Breast epithelium (tissue), 3 donors: ENCODE data around the gene PRR3.

Experiments used
- POLR2AphosphoS5 ChIP-seq, 3 donors: sonication (generic); formaldehyde crosslinking; IDR thresholded peaks; one replicate each; pipeline ENCODE4 v1.6.1; 2017; ENCODE audit warnings: antibody characterized with exemption in 3 of 3
- TF ChIP-seq, protein P1 (sequence below), 3 donors: fragments of 450-650 bp; IDR thresholded peaks; one replicate each; pipeline ENCODE4 v1.5.1; 2016 to 2017; ENCODE audit warnings: antibody characterized with exemption in 3 of 3, mild to moderate bottlenecking in 3 of 3, moderate library complexity in 3 of 3

DNA sequence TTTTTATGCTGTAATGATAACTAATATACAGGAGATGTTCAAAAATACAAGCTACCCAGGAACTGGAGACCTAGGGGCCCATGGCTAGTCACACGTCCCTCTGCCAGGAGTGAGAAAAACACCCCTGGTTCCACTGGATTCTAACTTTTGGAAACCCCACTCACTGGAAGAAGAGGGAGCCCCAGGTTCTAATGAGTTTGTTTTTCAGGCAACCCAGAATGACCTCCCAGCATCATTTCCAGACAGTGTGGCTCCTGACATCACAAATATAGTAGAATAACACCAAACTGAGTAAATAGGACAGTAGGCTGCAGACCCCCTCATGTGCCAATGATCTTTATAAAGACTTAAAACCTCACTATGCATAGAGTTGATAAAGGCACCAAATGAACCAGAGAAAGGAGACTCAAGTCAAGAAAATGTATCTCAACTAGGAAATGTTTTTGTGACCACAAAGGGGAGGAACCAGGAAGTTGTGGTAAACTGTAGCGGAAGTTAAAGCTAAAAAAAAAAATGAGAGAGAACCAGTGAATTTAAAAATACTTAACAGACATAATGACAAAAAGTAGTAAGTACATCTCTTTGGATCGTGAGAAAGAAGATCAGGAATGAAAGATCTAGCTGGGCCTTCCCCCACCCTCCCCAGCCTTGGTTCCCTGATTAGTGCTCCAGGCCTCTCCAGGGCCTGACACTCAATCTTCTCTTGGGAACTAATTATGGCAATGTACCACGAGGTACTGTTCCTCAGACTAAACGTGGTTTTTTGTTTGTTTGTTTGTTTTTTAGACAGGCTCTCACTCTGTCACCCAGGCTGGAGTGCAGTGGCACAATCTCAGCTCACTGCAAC lies 48.0 kb upstream of the PRR3 start:
- TF ChIP-seq, protein P1, sequence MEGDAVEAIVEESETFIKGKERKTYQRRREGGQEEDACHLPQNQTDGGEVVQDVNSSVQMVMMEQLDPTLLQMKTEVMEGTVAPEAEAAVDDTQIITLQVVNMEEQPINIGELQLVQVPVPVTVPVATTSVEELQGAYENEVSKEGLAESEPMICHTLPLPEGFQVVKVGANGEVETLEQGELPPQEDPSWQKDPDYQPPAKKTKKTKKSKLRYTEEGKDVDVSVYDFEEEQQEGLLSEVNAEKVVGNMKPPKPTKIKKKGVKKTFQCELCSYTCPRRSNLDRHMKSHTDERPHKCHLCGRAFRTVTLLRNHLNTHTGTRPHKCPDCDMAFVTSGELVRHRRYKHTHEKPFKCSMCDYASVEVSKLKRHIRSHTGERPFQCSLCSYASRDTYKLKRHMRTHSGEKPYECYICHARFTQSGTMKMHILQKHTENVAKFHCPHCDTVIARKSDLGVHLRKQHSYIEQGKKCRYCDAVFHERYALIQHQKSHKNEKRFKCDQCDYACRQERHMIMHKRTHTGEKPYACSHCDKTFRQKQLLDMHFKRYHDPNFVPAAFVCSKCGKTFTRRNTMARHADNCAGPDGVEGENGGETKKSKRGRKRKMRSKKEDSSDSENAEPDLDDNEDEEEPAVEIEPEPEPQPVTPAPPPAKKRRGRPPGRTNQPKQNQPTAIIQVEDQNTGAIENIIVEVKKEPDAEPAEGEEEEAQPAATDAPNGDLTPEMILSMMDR (IDR thresholded peaks at IDR 0.05), result no peak
- TF ChIP-seq POLR2AphosphoS5 (IDR thresholded peaks at IDR 0.05), result no peak
